OCI-LY7 (cell line): Measurements from ENCODE around the gene ZBTB37.
"Not testable (repeated sequence)": the region's sequence is repeated elsewhere in the genome, so short reads cannot be mapped to it uniquely, and the experiment has no call there.

Source experiments
- CTCF ChIP-seq: fragments of 200-600 bp; sonication (generic); conservative IDR thresholded peaks from 2 replicates; pipeline ENCODE4 v1.5.1; 2014; ENCODE audit warnings: mild to moderate bottlenecking, antibody characterized with exemption, low read length, moderate library complexity, mixed read lengths
- EZH2phosphoT487 ChIP-seq: fragments of 200-600 bp; sonication (generic); IDR thresholded peaks from 2 replicates; pipeline ENCODE4 v1.6.1; 2018; ENCODE audit warnings: low read depth, borderline replicate concordance, mild to moderate bottlenecking, mixed run types, antibody characterized with exemption, low read length, moderate library complexity, mixed read lengths

- TF ChIP-seq CTCF, EZH2phosphoT487: not testable (repeated sequence)
Measured at GRCh38 chr1:173881117-173881516, 12.9 kb downstream of the ZBTB37 start.
